Activated CD4-positive, alpha-beta T cell treated with anti-CD3 and anti-CD28 coated beads, Interleukin-2, amount 50 U/mL, for 1 hour (primary cell): ENCODE data around the gene TMEM44.
A peak's percentile ranks its signal among the peaks of the same experiment; 100 is the strongest.

Source experiments
- DNase-seq: peaks from one replicate; pipeline ENCODE4 v3.0.0-alpha.2; 2020

The TMEM44 gene

GRCh38 chr3:194633349-194634004, at the start of gene TMEM44:
TSS of gene TMEM44 (minus strand) at chr3:194633419. CDS start at chr3:194633215, 204 bp downstream.
- DNase-seq: peak; percentile 44

- DNase-seq: peak; percentile 56
Observed at GRCh38 chr3:194682694-194683310, 49.6 kb upstream of the TMEM44 start.

GRCh38 chr3:194682189-194682693, 49.0 kb upstream of the TMEM44 start:
- DNase-seq: no peak

GRCh38 chr3:194680888-194681615, 47.8 kb upstream of the TMEM44 start:
- DNase-seq: no peak

- DNase-seq: no peak
Observed at GRCh38 chr3:194676471-194676870, 43.3 kb upstream of the TMEM44 start.

- no peak for DNase-seq
Observed at GRCh38 chr3:194675680-194676079, 42.5 kb upstream of the TMEM44 start.

- DNase-seq: no peak
Observed at GRCh38 chr3:194675081-194675640, 41.9 kb upstream of the TMEM44 start.

GRCh38 chr3:194673761-194674160, 40.5 kb upstream of the TMEM44 start:
- DNase-seq: no peak

- DNase-seq: no peak
Observed at GRCh38 chr3:194672876-194673275, 39.7 kb upstream of the TMEM44 start.

GRCh38 chr3:194671900-194672808, 38.9 kb upstream of the TMEM44 start, which contains the start of gene LSG1:
TSS of gene LSG1 (minus strand) at chr3:194672191. CDS start at chr3:194672162, 29 bp downstream.
- DNase-seq: peak; percentile 87

- DNase-seq: peak; percentile 13
Observed at GRCh38 chr3:194671511-194671899, 38.3 kb upstream of the TMEM44 start.

GRCh38 chr3:194667363-194667762, 34.1 kb upstream of the TMEM44 start:
- no peak for DNase-seq

- no peak for DNase-seq
Observed at GRCh38 chr3:194664857-194665256, 31.6 kb upstream of the TMEM44 start.

GRCh38 chr3:194661946-194662345, 28.7 kb upstream of the TMEM44 start:
- no peak for DNase-seq

GRCh38 chr3:194661374-194661773, 28.2 kb upstream of the TMEM44 start:
- DNase-seq: no peak

GRCh38 chr3:194659778-194660177, 26.6 kb upstream of the TMEM44 start:
- no peak for DNase-seq

- DNase-seq: no peak
Observed at GRCh38 chr3:194658477-194659242, 25.4 kb upstream of the TMEM44 start.

- DNase-seq: no peak
Observed at GRCh38 chr3:194657439-194657838, 24.2 kb upstream of the TMEM44 start.

- DNase-seq: no peak
Observed at GRCh38 chr3:194654443-194654842, 21.2 kb upstream of the TMEM44 start.

- DNase-seq: no peak
Observed at GRCh38 chr3:194647747-194648146, 14.5 kb upstream of the TMEM44 start.

GRCh38 chr3:194642769-194643168, 9.6 kb upstream of the TMEM44 start:
- DNase-seq: no peak
